Smooth muscle cell (in vitro differentiated cells): ENCODE data around the gene HTD2. TPM values are rescaled to one million over a fixed set of nuclear protein-coding genes. Genes with fewer than 3 reads are reported as not detected.
A peak's percentile ranks its signal among the peaks of the same experiment; 100 is the strongest.

ENCODE experiments used
- DNase-seq: peaks from one replicate; lab custom pipeline; 2025; ENCODE audit not compliant: unreplicated experiment; lab: John Stamatoyannopoulos, UW
- H2AFZ ChIP-seq: fragments of 200-600 bp; sonication (generic); 2 replicates; pipeline ENCODE4 v1.6.0; 2016; ENCODE audit warnings: antibody characterized with exemption, low read depth, mild to moderate bottlenecking
- H3F3A ChIP-seq: fragments of 200-600 bp; sonication (generic); 2 replicates; pipeline ENCODE4 v1.6.0; 2017; ENCODE audit warnings: antibody characterized with exemption, low read depth
- H3K27ac ChIP-seq: fragments of 200-600 bp; sonication (generic); 2 replicates; pipeline ENCODE4 v1.5.1; 2016; ENCODE audit warnings: low read depth, mild to moderate bottlenecking
- H3K27me3 ChIP-seq: fragments of 200-600 bp; sonication (generic); 2 replicates; pipeline ENCODE4 v1.6.1; 2016; ENCODE audit warnings: low read depth, mild to moderate bottlenecking
- H3K36me3 ChIP-seq: fragments of 200-600 bp; sonication (generic); 2 replicates; pipeline ENCODE4 v1.5.1; 2016; ENCODE audit warnings: low read depth
- H3K4me1 ChIP-seq: fragments of 200-600 bp; sonication (generic); 2 replicates; pipeline ENCODE4 v1.5.1; 2016; ENCODE audit warnings: low read depth
- H3K4me2 ChIP-seq: fragments of 200-600 bp; sonication (generic); 2 replicates; pipeline ENCODE4 v1.6.0; 2016; ENCODE audit warnings: mild to moderate bottlenecking
- H3K4me3 ChIP-seq: fragments of 200-600 bp; sonication (generic); 2 replicates; pipeline ENCODE4 v1.5.1; 2016; ENCODE audit warnings: mild to moderate bottlenecking
- H3K79me2 ChIP-seq: fragments of 200-600 bp; sonication (generic); 2 replicates; pipeline ENCODE4 v1.6.0; 2016; ENCODE audit warnings: low read depth, mild to moderate bottlenecking
- H3K9ac ChIP-seq: fragments of 200-600 bp; sonication (generic); 2 replicates; pipeline ENCODE4 v1.6.0; 2016; ENCODE audit warnings: low read depth
- H3K9me3 ChIP-seq: fragments of 200-600 bp; sonication (generic); replicated peaks from 2 replicates; pipeline ENCODE4 v1.5.1; 2016; ENCODE audit warnings: low read depth
- H4K20me1 ChIP-seq: fragments of 200-600 bp; sonication (generic); 2 replicates; pipeline ENCODE4 v1.6.0; 2016; ENCODE audit warnings: low read depth
- WGBS: methylation state at CpG from one replicate; pipeline ENCODE4 v1.1.7; 2016; ENCODE audit warnings: low lambda C conversion rate; 5-methylcytosine and 5-hydroxymethylcytosine counted together
- polyA plus RNA-seq: library from polyadenylated mRNA; unstranded; fragments of >200 nt; fragmentation: Nextera tagmentation; extraction: Ambion mirVana; gene quantifications from 2 replicates; pipeline ENCODE4 v1.2.1, GENCODE V29; 2016
- total RNA-seq: library from RNA; depleted of rRNA; stranded (reverse); fragments of >200 nt; gene quantifications from 2 replicates; pipeline ENCODE4 v1.2.3, GENCODE V29; 2014
- TF ChIP-seq, protein P1 (sequence below): fragments of 200-600 bp; sonication (generic); IDR thresholded peaks from 2 replicates; pipeline ENCODE4 v1.5.1; 2017; ENCODE audit warnings: borderline replicate concordance, mild to moderate bottlenecking, antibody characterized with exemption; ENCODE audit not compliant: insufficient read depth, poor library complexity, severe bottlenecking

The HTD2 gene
- total and polyA plus RNA-seq, 2 experiments from 2014 or later = 19.6 to 19.7 TPM

DNA sequence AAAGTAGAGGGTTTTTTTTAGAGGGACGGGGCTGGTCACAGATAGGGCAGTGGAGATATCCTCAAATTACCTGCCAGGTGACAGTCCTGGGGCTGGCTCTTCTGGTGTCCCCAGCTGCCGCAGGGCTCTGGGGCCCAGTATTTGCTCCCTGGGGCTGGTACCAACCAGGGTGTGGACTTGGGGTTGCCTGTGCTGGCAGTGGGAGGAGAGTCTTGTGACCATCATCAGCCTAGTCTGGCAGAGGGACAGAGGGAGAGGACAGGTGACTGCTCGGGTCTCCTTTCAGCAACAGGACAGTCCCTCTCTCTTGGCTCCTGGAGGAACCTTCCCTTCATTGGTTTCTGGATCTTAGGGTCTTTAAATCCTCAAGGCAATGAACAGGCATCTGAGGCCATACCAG, 8.1 kb upstream of the HTD2 start:
- 89% methylated on average over 3 of the region's 3 CpGs for WGBS

DNA sequence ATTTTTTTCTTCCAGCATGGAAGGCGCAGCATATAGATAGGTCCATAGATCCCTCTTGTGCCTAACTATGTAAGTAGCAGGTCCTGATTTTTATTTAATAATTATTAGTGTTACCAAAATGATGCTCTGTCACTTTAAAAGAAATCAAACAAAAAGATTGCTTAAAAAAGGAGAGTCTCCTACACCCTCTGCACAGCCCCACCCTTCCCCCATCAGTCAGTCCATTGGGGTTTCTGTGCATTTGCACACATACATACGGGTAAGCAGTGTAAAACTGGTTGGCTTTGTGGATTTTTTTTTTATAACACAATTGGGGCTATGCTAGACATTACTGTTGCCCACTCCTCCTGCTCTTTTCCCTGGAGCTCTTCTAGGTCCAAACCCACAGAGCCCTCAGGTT, 7.2 kb upstream of the HTD2 start:
- Histone ChIP-seq H3K9me3 (peaks cover 8% of the 10 kb centered on the region), H3K4me2 (no peak overlapping the region), H3K27me3 (peaks cover 4% of the 10 kb centered on the region), H3K79me2 (no peaks in the 10 kb centered on the region), H4K20me1 (no peaks in the 10 kb centered on the region), H3K9ac (no peak overlapping the region), H2AFZ (no peak overlapping the region), H3K36me3 (no peaks in the 10 kb centered on the region), H3K4me3 (no peak overlapping the region), H3K27ac (no peak overlapping the region), H3F3A (no peaks in the 10 kb centered on the region), H3K4me1 (no peaks in the 10 kb centered on the region)
- DNase-seq = no peak
- WGBS = 88% methylated on average over 2 of the region's 2 CpGs
- TF ChIP-seq, protein P1, sequence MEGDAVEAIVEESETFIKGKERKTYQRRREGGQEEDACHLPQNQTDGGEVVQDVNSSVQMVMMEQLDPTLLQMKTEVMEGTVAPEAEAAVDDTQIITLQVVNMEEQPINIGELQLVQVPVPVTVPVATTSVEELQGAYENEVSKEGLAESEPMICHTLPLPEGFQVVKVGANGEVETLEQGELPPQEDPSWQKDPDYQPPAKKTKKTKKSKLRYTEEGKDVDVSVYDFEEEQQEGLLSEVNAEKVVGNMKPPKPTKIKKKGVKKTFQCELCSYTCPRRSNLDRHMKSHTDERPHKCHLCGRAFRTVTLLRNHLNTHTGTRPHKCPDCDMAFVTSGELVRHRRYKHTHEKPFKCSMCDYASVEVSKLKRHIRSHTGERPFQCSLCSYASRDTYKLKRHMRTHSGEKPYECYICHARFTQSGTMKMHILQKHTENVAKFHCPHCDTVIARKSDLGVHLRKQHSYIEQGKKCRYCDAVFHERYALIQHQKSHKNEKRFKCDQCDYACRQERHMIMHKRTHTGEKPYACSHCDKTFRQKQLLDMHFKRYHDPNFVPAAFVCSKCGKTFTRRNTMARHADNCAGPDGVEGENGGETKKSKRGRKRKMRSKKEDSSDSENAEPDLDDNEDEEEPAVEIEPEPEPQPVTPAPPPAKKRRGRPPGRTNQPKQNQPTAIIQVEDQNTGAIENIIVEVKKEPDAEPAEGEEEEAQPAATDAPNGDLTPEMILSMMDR = no peak

More for the DNA sequence above, 8.1 kb upstream of the HTD2 start:
- no peaks in the 10 kb centered on the region for H3F3A ChIP-seq
- no peaks in the 10 kb centered on the region for H4K20me1 ChIP-seq
- no peaks in the 10 kb centered on the region for H3K4me1 ChIP-seq
- no peaks in the 10 kb centered on the region for H3K36me3 ChIP-seq
- peaks cover 8% of the 10 kb centered on the region for H3K9me3 ChIP-seq
- H3K4me2 ChIP-seq = no peak overlapping the region
- H3K9ac ChIP-seq = no peak overlapping the region
- no peak for DNase-seq
- H3K27me3 ChIP-seq = peaks cover 4% of the 10 kb centered on the region
- no peaks in the 10 kb centered on the region for H3K79me2 ChIP-seq
- H2AFZ ChIP-seq = no peak overlapping the region
- TF ChIP-seq, protein P1 = no peak
- H3K4me3 ChIP-seq = no peak overlapping the region
- H3K27ac ChIP-seq = no peak overlapping the region

DNA sequence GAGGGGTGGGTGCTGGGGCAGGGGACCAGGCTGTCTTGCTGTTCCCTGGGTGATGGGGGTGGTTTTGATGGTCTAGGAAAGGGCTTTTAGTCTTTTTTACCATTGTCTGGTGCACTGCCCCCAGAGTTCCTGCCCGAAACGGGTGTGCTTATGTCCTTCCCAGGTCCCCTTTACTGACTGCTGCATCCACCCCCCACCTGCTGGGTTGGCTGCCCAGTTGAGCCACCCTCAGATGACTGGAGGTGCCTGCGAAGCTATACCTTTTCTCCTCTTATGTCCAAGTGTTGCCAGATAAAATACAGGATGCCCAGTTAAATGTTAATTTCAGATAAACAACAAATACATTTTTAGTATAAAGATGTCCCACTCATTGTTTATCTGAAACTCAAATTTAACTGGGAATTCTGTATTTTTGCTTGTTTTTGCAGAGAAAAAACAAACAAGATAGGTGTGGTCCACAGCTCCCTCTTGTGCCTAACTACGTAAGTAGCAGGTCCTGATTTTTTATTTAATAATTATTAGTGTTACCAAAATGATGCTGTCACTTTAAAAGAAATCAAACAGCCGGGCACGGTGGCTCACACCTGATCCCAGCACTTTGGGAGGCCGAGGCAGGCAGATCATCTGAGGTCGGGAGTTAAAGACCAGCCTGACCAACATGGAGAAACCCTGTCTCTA, 6.3 kb upstream of the HTD2 start:
- DNase-seq = no peak
- H2AFZ ChIP-seq = no peak overlapping the region
- H3K4me3 ChIP-seq = no peak overlapping the region
- no peak overlapping the region for H3K27ac ChIP-seq
- H3K36me3 ChIP-seq = no peaks in the 10 kb centered on the region
- no peaks in the 10 kb centered on the region for H3F3A ChIP-seq
- peaks cover 4% of the 10 kb centered on the region for H3K9me3 ChIP-seq
- peaks cover 4% of the 10 kb centered on the region for H3K27me3 ChIP-seq
- H3K4me1 ChIP-seq = no peaks in the 10 kb centered on the region
- no peak overlapping the region for H3K9ac ChIP-seq
- TF ChIP-seq, protein P1 = peak; percentile 75
- H3K4me2 ChIP-seq = no peak overlapping the region
- H4K20me1 ChIP-seq = no peaks in the 10 kb centered on the region
- H3K79me2 ChIP-seq = no peaks in the 10 kb centered on the region
- WGBS = 19% methylated on average over 8 of the region's 8 CpGs

DNA sequence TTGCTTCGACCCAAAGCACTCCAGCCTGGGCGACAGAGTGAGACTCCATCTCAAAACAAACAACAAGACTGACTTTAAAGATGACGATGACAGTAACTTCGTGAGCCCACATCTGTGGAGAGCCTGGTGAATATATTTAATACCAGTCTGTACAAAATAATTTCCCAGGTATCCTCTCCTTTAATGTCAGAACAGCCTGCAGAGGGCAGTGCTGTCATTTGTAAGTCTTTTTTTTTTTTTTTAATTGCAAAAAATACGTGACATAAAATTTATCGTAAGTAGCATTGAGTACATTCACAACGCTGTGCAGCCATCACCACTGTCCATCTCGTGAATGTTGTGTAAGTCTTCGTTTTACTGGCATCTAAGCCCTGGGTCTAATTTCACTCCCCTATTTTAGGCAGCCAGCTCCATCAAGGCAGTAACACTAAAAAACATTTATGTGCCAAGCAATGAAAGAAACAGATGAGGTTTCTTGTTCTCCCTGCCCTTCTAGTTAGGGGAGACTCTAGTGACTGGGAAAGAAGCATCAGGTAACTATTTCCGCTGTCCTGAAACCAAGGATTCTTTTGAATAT, 1.4 kb downstream of the HTD2 start:
- no peaks in the 10 kb centered on the region for H3F3A ChIP-seq
- H3K4me3 ChIP-seq = peak overlapping the region; percentile 92
- H3K79me2 ChIP-seq = peaks cover 59% of the 10 kb centered on the region
- TF ChIP-seq, protein P1 = peak; percentile 50
- H3K27me3 ChIP-seq = no peaks in the 10 kb centered on the region
- H4K20me1 ChIP-seq = peaks cover 47% of the 10 kb centered on the region
- peak overlapping the region; percentile 98 for H3K9ac ChIP-seq
- H3K27ac ChIP-seq = peak overlapping the region; percentile 99
- DNase-seq = no peak
- H2AFZ ChIP-seq = no peak overlapping the region
- H3K9me3 ChIP-seq = no peaks in the 10 kb centered on the region
- no peaks in the 10 kb centered on the region for H3K36me3 ChIP-seq
- 65% methylated on average over 10 of the region's 10 CpGs for WGBS
- peaks cover 13% of the 10 kb centered on the region for H3K4me1 ChIP-seq
- H3K4me2 ChIP-seq = peak overlapping the region; percentile 95
